ENCODE data around the gene MVD.

The MVD gene

GRCh38 chr16:88602091-88602490 is 60.8 kb downstream of the MVD start:
- no peak for TF ChIP-seq CTCF (IDR thresholded peaks at IDR 0.05)
- no peak for TF ChIP-seq ZFX (IDR thresholded peaks at IDR 0.05; ENCODE audit: borderline replicate concordance)
- no peak overlapping the region for H3K27ac ChIP-seq
